ENCODE results near the gene SIN3A.
"Not testable (repeated sequence)": the region's sequence is repeated elsewhere in the genome, so short reads cannot be mapped to it uniquely, and the experiment has no call there.

- TF ChIP-seq, protein P1, sequence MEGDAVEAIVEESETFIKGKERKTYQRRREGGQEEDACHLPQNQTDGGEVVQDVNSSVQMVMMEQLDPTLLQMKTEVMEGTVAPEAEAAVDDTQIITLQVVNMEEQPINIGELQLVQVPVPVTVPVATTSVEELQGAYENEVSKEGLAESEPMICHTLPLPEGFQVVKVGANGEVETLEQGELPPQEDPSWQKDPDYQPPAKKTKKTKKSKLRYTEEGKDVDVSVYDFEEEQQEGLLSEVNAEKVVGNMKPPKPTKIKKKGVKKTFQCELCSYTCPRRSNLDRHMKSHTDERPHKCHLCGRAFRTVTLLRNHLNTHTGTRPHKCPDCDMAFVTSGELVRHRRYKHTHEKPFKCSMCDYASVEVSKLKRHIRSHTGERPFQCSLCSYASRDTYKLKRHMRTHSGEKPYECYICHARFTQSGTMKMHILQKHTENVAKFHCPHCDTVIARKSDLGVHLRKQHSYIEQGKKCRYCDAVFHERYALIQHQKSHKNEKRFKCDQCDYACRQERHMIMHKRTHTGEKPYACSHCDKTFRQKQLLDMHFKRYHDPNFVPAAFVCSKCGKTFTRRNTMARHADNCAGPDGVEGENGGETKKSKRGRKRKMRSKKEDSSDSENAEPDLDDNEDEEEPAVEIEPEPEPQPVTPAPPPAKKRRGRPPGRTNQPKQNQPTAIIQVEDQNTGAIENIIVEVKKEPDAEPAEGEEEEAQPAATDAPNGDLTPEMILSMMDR (IDR thresholded peaks at IDR 0.05) = not testable (repeated sequence)
- TF ChIP-seq POLR2A (IDR thresholded peaks at IDR 0.05) = not testable (repeated sequence)
These were observed 67.5 kb downstream of the SIN3A start for GRCh38 chr15:75383986-75384385.
